SW480 (cell line): ENCODE results near the gene TMEM94.

Experiments used
- DNase-seq: peaks from one replicate; pipeline ENCODE4 v3.0.0-alpha.2; 2016; ENCODE audit warnings: low spot score

Gene TMEM94

GRCh38 chr17:75496005-75496404 lies 39.6 kb downstream of the TMEM94 start:
- no peak for DNase-seq

GRCh38 chr17:75498039-75498725 lies 41.7 kb downstream of the TMEM94 start:
- DNase-seq = no peak

GRCh38 chr17:75498726-75499213 lies 42.3 kb downstream of the TMEM94 start:
- DNase-seq = no peak

GRCh38 chr17:75499313-75500022 lies 43.0 kb downstream of the TMEM94 start:
- DNase-seq = no peak

GRCh38 chr17:75500419-75501216 lies 44.2 kb downstream of the TMEM94 start:
- DNase-seq = no peak

GRCh38 chr17:75501378-75502071 lies 45.1 kb downstream of the TMEM94 start:
- DNase-seq = no peak

GRCh38 chr17:75502072-75502720 lies 45.8 kb downstream of the TMEM94 start:
- no peak for DNase-seq

- DNase-seq = no peak
These were observed 46.4 kb downstream of the TMEM94 start for GRCh38 chr17:75502721-75503329.

- no peak for DNase-seq
These were observed 47.0 kb downstream of the TMEM94 start for GRCh38 chr17:75503337-75503950.

- DNase-seq = no peak
These were observed 47.5 kb downstream of the TMEM94 start for GRCh38 chr17:75503976-75504346.

GRCh38 chr17:75504347-75505151 lies 48.1 kb downstream of the TMEM94 start:
- DNase-seq = peak; percentile 49

- DNase-seq = no peak
These were observed 48.6 kb downstream of the TMEM94 start for GRCh38 chr17:75505152-75505409.

- no peak for DNase-seq
These were observed 49.2 kb downstream of the TMEM94 start for GRCh38 chr17:75505640-75506039.

GRCh38 chr17:75506134-75506533 lies 49.7 kb downstream of the TMEM94 start:
- DNase-seq = no peak

GRCh38 chr17:75506888-75507287 lies 50.5 kb downstream of the TMEM94 start:
- no peak for DNase-seq

GRCh38 chr17:75507733-75508719 lies 51.6 kb downstream of the TMEM94 start:
- no peak for DNase-seq

GRCh38 chr17:75508931-75509361 lies 52.5 kb downstream of the TMEM94 start:
- DNase-seq = no peak

- no peak for DNase-seq
These were observed 53.3 kb downstream of the TMEM94 start for GRCh38 chr17:75509528-75510258.
